GM12878 (cell line): ENCODE data around the gene TBC1D10B. TPM values are rescaled to one million over a fixed set of nuclear protein-coding genes. Genes with fewer than 3 reads are reported as not detected.
A peak's percentile ranks its signal among the peaks of the same experiment; 100 is the strongest.

ENCODE experiments used
- ESRRA ChIP-seq: IDR thresholded peaks from 2 replicates; pipeline ENCODE4 v1.6.1; 2012; ENCODE audit warnings: mild to moderate bottlenecking, low read length, improper control_type of control experiment
- KLF5 ChIP-seq: fragments of 450-650 bp; IDR thresholded peaks from 2 replicates; pipeline ENCODE4 v1.6.1; 2014; ENCODE audit warnings: mild to moderate bottlenecking; ENCODE audit not compliant: partially characterized antibody
- MEF2B ChIP-seq: fragments of 450-650 bp; IDR thresholded peaks from 2 replicates; pipeline ENCODE4 v1.6.1; 2018; ENCODE audit warnings: mild to moderate bottlenecking, moderate library complexity; ENCODE audit not compliant: partially characterized antibody, poor library complexity, severe bottlenecking
- MTA2 ChIP-seq: fragments of 450-650 bp; IDR thresholded peaks from 2 replicates; pipeline ENCODE4 v1.6.1; 2016; ENCODE audit warnings: low read depth, mild to moderate bottlenecking, moderate library complexity
- MTA3 ChIP-seq: IDR thresholded peaks from 2 replicates; pipeline ENCODE4 v1.6.1; 2012; ENCODE audit warnings: low read length, inconsistent platforms, borderline replicate concordance
- MYB ChIP-seq: fragments of 150-350 bp; IDR thresholded peaks from 2 replicates; pipeline ENCODE4 v1.6.1; 2014; ENCODE audit warnings: mild to moderate bottlenecking, low read depth, low read length, borderline replicate concordance
- NFYB ChIP-seq: IDR thresholded peaks from 2 replicates; pipeline ENCODE4 v1.6.1; 2011; ENCODE audit warnings: low read depth, mild to moderate bottlenecking, low read length, improper control_type of control experiment, moderate library complexity; ENCODE audit not compliant: insufficient read depth
- PAX8 ChIP-seq: fragments of 450-650 bp; IDR thresholded peaks from 2 replicates; pipeline ENCODE4 v1.6.1; 2017; ENCODE audit warnings: mild to moderate bottlenecking, moderate library complexity
- RAD21 ChIP-seq: IDR thresholded peaks from 2 replicates; pipeline ENCODE4 v1.6.1; 2011; ENCODE audit warnings: mild to moderate bottlenecking, low read depth, low read length, moderate library complexity; ENCODE audit not compliant: insufficient read depth
- RAD51 ChIP-seq: fragments of 450-650 bp; IDR thresholded peaks from 2 replicates; pipeline ENCODE4 v1.6.1; 2016; ENCODE audit warnings: moderate library complexity, mild to moderate bottlenecking, inconsistent platforms
- RB1 ChIP-seq: fragments of 450-650 bp; formaldehyde crosslinking; IDR thresholded peaks from 2 replicates; pipeline ENCODE4 v1.6.1; 2017; ENCODE audit warnings: mild to moderate bottlenecking, borderline replicate concordance
- RBBP5 ChIP-seq: fragments of 200-600 bp; sonication (generic); conservative IDR thresholded peaks from 2 replicates; pipeline ENCODE4 v1.6.1; 2016
- polyA plus RNA-seq, 11 experiments: library from polyadenylated mRNA; depleted of rRNA in 4 of 11; unstranded in 6 of 11; stranded (reverse) in 5 of 11; fragments of >200 nt; fragmentation: Nextera tagmentation in 4 of 11; fragmentation: Illumina TruSeq in 1 of 11; extraction: Ambion mirVana in 4 of 11; extraction: Trizol in 1 of 11; gene quantifications; 1 replicate in 1 of 11; 2 replicates in 10 of 11; pipeline versions ENCODE4 v1.2.1 to v1.2.3, GENCODE V29; 2011 to 2016; ENCODE audit warnings: inconsistent platforms in 2 of 11, missing spikeins in 2 of 11, low read depth in 1 of 11
- total RNA-seq, 4 experiments: library from RNA; depleted of rRNA in 3 of 4; stranded (reverse); fragments of >200 nt in 3 of 4; fragmentation: Illumina TruSeq in 1 of 4; extraction: Trizol in 1 of 4; gene quantifications; 2 replicates each; pipeline versions ENCODE4 v1.2.1 to v1.2.3, GENCODE V29; 2013 to 2021
- TF ChIP-seq, protein P1 (sequence below): fragments of 450-650 bp; IDR thresholded peaks from 2 replicates; pipeline ENCODE4 v1.6.1; 2017; ENCODE audit warnings: borderline replicate concordance
- TF ChIP-seq, protein P2 (sequence below): fragments of 450-650 bp; IDR thresholded peaks from 2 replicates; pipeline ENCODE4 v1.6.1; 2017; ENCODE audit warnings: mild to moderate bottlenecking, moderate library complexity
- TF ChIP-seq, protein P3 (sequence below): fragments of 450-650 bp; formaldehyde crosslinking; IDR thresholded peaks from 2 replicates; pipeline ENCODE4 v1.4.0; 2022; ENCODE audit warnings: mild to moderate bottlenecking, moderate library complexity

Gene TBC1D10B
- total and polyA plus RNA-seq, 10 of the 15 experiments (the other 5 are each of a cell fraction or from before 2014, with no cell fraction given) = 2.2 to 51.2 (median 11.6) TPM

DNA sequence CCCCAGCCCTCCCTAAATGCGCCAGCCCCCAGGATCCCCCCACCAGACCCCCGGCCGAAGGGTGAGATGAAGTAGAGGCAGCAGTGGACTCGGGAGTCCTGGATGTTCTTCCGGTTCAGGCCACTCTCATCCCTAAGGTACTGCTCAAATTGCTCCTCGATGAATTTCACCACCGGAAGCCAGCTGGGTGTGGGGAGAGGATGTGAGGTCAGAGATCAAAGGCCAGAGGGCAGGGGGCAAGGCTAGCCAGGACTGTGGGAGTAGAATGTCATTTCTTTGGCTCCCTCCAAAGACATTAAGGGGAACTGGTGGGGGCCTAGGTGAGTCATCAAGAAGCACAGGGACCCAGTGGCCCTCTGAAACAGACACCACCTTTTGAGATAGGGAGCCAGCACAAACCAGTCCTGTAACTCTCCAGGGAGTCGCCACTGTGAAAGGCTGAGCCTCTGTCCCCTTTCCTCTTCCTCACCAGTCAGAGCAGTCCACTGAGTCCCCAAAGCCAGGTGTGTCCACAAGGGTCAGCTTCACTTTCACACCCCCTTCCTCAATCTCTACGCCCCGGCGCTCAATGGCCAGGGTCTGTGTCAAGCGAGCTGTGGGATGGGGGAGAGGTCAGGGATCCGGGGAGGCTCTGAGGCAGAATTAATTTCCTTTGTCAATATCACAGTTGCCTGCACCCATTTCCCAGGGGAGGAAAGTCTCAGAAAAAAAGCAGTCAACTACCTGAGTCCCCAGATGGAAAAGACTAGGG, 11.2 kb upstream of the TBC1D10B start (continued):
- TF ChIP-seq, protein P1, sequence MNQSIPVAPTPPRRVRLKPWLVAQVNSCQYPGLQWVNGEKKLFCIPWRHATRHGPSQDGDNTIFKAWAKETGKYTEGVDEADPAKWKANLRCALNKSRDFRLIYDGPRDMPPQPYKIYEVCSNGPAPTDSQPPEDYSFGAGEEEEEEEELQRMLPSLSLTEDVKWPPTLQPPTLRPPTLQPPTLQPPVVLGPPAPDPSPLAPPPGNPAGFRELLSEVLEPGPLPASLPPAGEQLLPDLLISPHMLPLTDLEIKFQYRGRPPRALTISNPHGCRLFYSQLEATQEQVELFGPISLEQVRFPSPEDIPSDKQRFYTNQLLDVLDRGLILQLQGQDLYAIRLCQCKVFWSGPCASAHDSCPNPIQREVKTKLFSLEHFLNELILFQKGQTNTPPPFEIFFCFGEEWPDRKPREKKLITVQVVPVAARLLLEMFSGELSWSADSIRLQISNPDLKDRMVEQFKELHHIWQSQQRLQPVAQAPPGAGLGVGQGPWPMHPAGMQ = no peak
- TF ChIP-seq RBBP5 (no peak), MEF2B (peak; percentile 37), RB1 (no peak), RAD21 (no peak), PAX8 (no peak), MTA2 (peak; percentile 30; the same call in 1 of the 2 replicates), KLF5 (no peak), NFYB (no peak), MYB (no peak), MTA3 (no peak), RAD51 (no peak), ESRRA (no peak)
- TF ChIP-seq, protein P2, sequence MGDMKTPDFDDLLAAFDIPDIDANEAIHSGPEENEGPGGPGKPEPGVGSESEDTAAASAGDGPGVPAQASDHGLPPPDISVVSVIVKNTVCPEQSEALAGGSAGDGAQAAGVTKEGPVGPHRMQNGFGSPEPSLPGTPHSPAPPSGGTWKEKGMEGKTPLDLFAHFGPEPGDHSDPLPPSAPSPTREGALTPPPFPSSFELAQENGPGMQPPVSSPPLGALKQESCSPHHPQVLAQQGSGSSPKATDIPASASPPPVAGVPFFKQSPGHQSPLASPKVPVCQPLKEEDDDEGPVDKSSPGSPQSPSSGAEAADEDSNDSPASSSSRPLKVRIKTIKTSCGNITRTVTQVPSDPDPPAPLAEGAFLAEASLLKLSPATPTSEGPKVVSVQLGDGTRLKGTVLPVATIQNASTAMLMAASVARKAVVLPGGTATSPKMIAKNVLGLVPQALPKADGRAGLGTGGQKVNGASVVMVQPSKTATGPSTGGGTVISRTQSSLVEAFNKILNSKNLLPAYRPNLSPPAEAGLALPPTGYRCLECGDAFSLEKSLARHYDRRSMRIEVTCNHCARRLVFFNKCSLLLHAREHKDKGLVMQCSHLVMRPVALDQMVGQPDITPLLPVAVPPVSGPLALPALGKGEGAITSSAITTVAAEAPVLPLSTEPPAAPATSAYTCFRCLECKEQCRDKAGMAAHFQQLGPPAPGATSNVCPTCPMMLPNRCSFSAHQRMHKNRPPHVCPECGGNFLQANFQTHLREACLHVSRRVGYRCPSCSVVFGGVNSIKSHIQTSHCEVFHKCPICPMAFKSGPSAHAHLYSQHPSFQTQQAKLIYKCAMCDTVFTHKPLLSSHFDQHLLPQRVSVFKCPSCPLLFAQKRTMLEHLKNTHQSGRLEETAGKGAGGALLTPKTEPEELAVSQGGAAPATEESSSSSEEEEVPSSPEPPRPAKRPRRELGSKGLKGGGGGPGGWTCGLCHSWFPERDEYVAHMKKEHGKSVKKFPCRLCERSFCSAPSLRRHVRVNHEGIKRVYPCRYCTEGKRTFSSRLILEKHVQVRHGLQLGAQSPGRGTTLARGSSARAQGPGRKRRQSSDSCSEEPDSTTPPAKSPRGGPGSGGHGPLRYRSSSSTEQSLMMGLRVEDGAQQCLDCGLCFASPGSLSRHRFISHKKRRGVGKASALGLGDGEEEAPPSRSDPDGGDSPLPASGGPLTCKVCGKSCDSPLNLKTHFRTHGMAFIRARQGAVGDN = peak; percentile 83
- TF ChIP-seq, protein P3, sequence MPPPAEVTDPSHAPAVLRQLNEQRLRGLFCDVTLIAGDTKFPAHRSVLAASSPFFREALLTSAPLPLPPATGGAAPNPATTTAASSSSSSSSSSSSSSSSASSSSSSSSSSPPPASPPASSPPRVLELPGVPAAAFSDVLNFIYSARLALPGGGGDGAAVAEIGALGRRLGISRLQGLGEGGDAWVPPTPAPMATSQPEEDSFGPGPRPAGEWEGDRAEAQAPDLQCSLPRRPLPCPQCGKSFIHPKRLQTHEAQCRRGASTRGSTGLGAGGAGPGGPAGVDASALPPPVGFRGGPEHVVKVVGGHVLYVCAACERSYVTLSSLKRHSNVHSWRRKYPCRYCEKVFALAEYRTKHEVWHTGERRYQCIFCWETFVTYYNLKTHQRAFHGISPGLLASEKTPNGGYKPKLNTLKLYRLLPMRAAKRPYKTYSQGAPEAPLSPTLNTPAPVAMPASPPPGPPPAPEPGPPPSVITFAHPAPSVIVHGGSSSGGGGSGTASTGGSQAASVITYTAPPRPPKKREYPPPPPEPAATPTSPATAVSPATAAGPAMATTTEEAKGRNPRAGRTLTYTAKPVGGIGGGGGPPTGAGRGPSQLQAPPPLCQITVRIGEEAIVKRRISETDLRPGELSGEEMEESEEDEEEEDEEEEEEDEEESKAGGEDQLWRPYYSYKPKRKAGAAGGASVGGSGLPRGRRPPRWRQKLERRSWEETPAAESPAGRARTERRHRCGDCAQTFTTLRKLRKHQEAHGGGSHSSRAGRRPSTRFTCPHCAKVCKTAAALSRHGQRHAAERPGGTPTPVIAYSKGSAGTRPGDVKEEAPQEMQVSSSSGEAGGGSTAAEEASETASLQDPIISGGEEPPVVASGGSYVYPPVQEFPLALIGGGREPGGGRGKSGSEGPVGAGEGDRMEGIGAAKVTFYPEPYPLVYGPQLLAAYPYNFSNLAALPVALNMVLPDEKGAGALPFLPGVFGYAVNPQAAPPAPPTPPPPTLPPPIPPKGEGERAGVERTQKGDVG (CRISPR knock-in tag) = no peak
